GM23338 (cell line): ENCODE data around the gene GALNT13. TPM values are rescaled to one million over a fixed set of nuclear protein-coding genes. Genes with fewer than 3 reads are reported as not detected.

ENCODE experiments used
- ATAC-seq: fragments of 200-7000 bp; cut with Tn5 transposase; 3 replicates; pipeline ENCODE4 v1.9.1; 2020
- DNase-seq: peaks from one replicate; pipeline ENCODE4 v3.0.0-alpha.2; 2015; ENCODE audit warnings: low spot score
- H2AFZ ChIP-seq: fragments of 200-600 bp; sonication (generic); 2 replicates; pipeline ENCODE4 v1.8.0; 2016; ENCODE audit warnings: antibody characterized with exemption, mild to moderate bottlenecking, moderate library complexity
- H3F3A ChIP-seq: fragments of 200-600 bp; sonication (generic); replicated peaks from 2 replicates; pipeline ENCODE4 v1.8.0; 2017; ENCODE audit warnings: antibody characterized with exemption, mixed run types, low read depth
- H3K27ac ChIP-seq: fragments of 200-600 bp; sonication (generic); 2 replicates; pipeline ENCODE4 v1.6.1; 2016; ENCODE audit warnings: low read depth
- H3K27me3 ChIP-seq: fragments of 200-600 bp; sonication (generic); 2 replicates; pipeline ENCODE4 v1.8.0; 2016; ENCODE audit warnings: mild to moderate bottlenecking, mixed run types, moderate library complexity; ENCODE audit not compliant: insufficient read depth
- H3K36me3 ChIP-seq: fragments of 200-600 bp; sonication (generic); 2 replicates; pipeline ENCODE4 v1.8.0; 2016; ENCODE audit warnings: mild to moderate bottlenecking; ENCODE audit not compliant: insufficient read depth
- H3K4me1 ChIP-seq: fragments of 200-600 bp; sonication (generic); 2 replicates; pipeline ENCODE4 v1.8.0; 2016; ENCODE audit warnings: mild to moderate bottlenecking, moderate library complexity; ENCODE audit not compliant: insufficient read depth
- H3K4me2 ChIP-seq: fragments of 200-600 bp; sonication (generic); 2 replicates; pipeline ENCODE4 v1.7.1; 2017; ENCODE audit warnings: mixed run types
- H3K4me3 ChIP-seq: fragments of 200-600 bp; sonication (generic); 2 replicates; pipeline ENCODE4 v1.6.1; 2016; ENCODE audit warnings: mixed run types
- H3K79me2 ChIP-seq: fragments of 200-600 bp; sonication (generic); replicated peaks from 2 replicates; pipeline ENCODE4 v1.8.0; 2017; ENCODE audit warnings: mild to moderate bottlenecking; ENCODE audit not compliant: insufficient read depth
- H3K9me2 ChIP-seq: fragments of 200-600 bp; sonication (generic); 2 replicates; pipeline ENCODE4 v1.8.0; 2017; ENCODE audit not compliant: insufficient read depth
- H4K20me1 ChIP-seq: fragments of 200-600 bp; sonication (generic); replicated peaks from 2 replicates; pipeline ENCODE4 v1.8.0; 2017; ENCODE audit warnings: mild to moderate bottlenecking; ENCODE audit not compliant: insufficient read depth
- H3K27ac Mint-ChIP-seq: 2 replicates; pipeline ENCODE4 v1.8.0; 2020; ENCODE audit warnings: inconsistent platforms, mild to moderate bottlenecking, moderate library complexity, mixed read lengths
- H3K27me3 Mint-ChIP-seq: 3 replicates; pipeline ENCODE4 v1.8.0; 2022; ENCODE audit warnings: low read depth, mild to moderate bottlenecking, moderate library complexity, mixed read lengths, inconsistent platforms; ENCODE audit not compliant: insufficient read depth, poor library complexity
- H3K36me3 Mint-ChIP-seq: 3 replicates; pipeline ENCODE4 v1.8.0; 2021; ENCODE audit warnings: low read depth, mild to moderate bottlenecking, inconsistent platforms, moderate library complexity, mixed read lengths
- H3K4me1 Mint-ChIP-seq: 3 replicates; pipeline ENCODE4 v1.8.0; 2020; ENCODE audit warnings: mild to moderate bottlenecking, inconsistent platforms, mixed read lengths
- H3K4me3 Mint-ChIP-seq: 3 replicates; pipeline ENCODE4 v1.8.0; 2021; ENCODE audit warnings: moderate library complexity, mild to moderate bottlenecking, inconsistent platforms, mixed read lengths
- H3K9me3 Mint-ChIP-seq: 3 replicates; pipeline ENCODE4 v1.8.0; 2020; ENCODE audit warnings: moderate library complexity, mild to moderate bottlenecking, inconsistent platforms, mixed read lengths
- CREB1 ChIP-seq: fragments of 250-450 bp; sonication (Bioruptor Pico); IDR thresholded peaks from 2 replicates; pipeline ENCODE4 v1.5.0; 2020; ENCODE audit warnings: low read depth, mild to moderate bottlenecking, moderate library complexity
- EZH2 ChIP-seq: fragments of 200-600 bp; sonication (generic); IDR thresholded peaks from one replicate; pipeline ENCODE4 v1.8.0; 2017; ENCODE audit warnings: antibody characterized with exemption, mild to moderate bottlenecking, low read depth; ENCODE audit not compliant: unreplicated experiment
- EZH2phosphoT487 ChIP-seq: fragments of 200-600 bp; sonication (generic); IDR thresholded peaks from one replicate; pipeline ENCODE4 v1.8.1; 2018; ENCODE audit warnings: antibody characterized with exemption; ENCODE audit not compliant: unreplicated experiment
- JUNB ChIP-seq: IDR thresholded peaks from one replicate; pipeline ENCODE4 v1.6.1; 2016; ENCODE audit warnings: antibody characterized with exemption; ENCODE audit not compliant: unreplicated experiment
- NANOG ChIP-seq: IDR thresholded peaks from 2 replicates; pipeline ENCODE4 v1.6.1; 2016; ENCODE audit warnings: antibody characterized with exemption, borderline replicate concordance
- POLR2AphosphoS5 ChIP-seq: IDR thresholded peaks from 2 replicates; pipeline ENCODE4 v1.6.1; 2016; ENCODE audit warnings: antibody characterized with exemption, low read depth
- STAT1 ChIP-seq: IDR thresholded peaks from one replicate; pipeline ENCODE4 v1.6.1; 2016; ENCODE audit warnings: antibody characterized with exemption; ENCODE audit not compliant: unreplicated experiment
- ZNF114 ChIP-seq: fragments of 250-450 bp; sonication (Bioruptor Pico); IDR thresholded peaks from 2 replicates; pipeline ENCODE4 v1.5.0; 2020; ENCODE audit warnings: mild to moderate bottlenecking, moderate library complexity
- ZNF331 ChIP-seq: fragments of 250-450 bp; sonication (Bioruptor Pico); IDR thresholded peaks from 2 replicates; pipeline ENCODE4 v1.5.0; 2020; ENCODE audit warnings: low read depth, mild to moderate bottlenecking, moderate library complexity
- polyA plus RNA-seq: library from polyadenylated mRNA; unstranded; fragments of >200 nt; fragmentation: Nextera tagmentation; extraction: Ambion mirVana; gene quantifications from 2 replicates; pipeline ENCODE4 v1.2.1, GENCODE V29; 2016
- total RNA-seq: library from RNA; depleted of rRNA; stranded (reverse); fragments of >200 nt; shearing (Covaris generic); gene quantifications from 2 replicates; pipeline ENCODE4 v1.2.3, GENCODE V29; 2014
- TF ChIP-seq, protein P1 (sequence below): fragments of 250-450 bp; sonication (Bioruptor Pico); IDR thresholded peaks from 2 replicates; pipeline ENCODE4 v1.5.0; 2020; ENCODE audit warnings: mild to moderate bottlenecking, moderate library complexity
- TF ChIP-seq, protein P2 (sequence below): IDR thresholded peaks from one replicate; pipeline ENCODE4 v1.6.1; 2018; ENCODE audit warnings: antibody characterized with exemption; ENCODE audit not compliant: unreplicated experiment
- TF ChIP-seq, protein P3 (sequence below), 2 experiments: fragments of 200-600 bp in 1 of 2; sonication (generic) in 1 of 2; conservative IDR thresholded peaks; 2 replicates each; pipeline versions ENCODE4 v1.5.1 to v1.6.1; 2016 to 2017; ENCODE audit warnings: antibody characterized with exemption in 2 of 2, low read depth in 2 of 2, mild to moderate bottlenecking in 2 of 2, moderate library complexity in 1 of 2
- TF ChIP-seq, protein P4 (sequence below): IDR thresholded peaks from 2 replicates; pipeline ENCODE4 v1.6.1; 2016; ENCODE audit warnings: antibody characterized with exemption

The GALNT13 gene
- total and polyA plus RNA-seq, 2 experiments from 2014 or later, result 3.5 to 5.2 TPM

DNA sequence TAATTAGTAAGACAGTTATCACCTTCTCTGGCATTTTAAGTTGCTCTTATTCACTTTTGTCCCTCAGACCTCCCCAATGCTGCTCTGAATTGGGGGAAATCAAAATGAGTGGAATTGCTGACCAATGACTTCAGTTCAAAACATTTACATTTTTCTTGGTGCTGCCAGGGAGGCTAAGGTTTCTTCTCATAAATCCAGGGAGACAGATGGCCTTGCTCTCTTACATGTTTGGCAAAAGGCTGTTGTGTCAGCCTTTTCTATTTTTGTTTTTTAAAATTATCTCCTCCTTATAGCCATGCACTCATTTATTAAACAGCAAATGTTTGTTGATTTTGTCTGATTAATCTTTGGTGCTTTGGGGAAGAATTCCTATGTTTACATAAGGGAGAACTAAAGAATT is 82.0 kb downstream of the GALNT13 start:
- Mint-ChIP-seq H3K4me3 (no peak overlapping the region), H3K27me3 (no peaks in the 10 kb centered on the region), H3K4me1 (no peaks in the 10 kb centered on the region), H3K27ac (no peak overlapping the region), H3K36me3 (peaks cover 4% of the 10 kb centered on the region; the same call in 1 of the 3 replicates), H3K9me3 (no peaks in the 10 kb centered on the region)
- Histone ChIP-seq H3K36me3 (no peaks in the 10 kb centered on the region; the same call in 1 of the 2 replicates), H2AFZ (no peak overlapping the region), H3K27ac (no peak overlapping the region), H3K9me2 (no peaks in the 10 kb centered on the region), H3F3A (no peaks in the 10 kb centered on the region), H3K27me3 (no peaks in the 10 kb centered on the region), H3K4me1 (no peaks in the 10 kb centered on the region), H3K4me3 (no peak overlapping the region), H3K79me2 (no peaks in the 10 kb centered on the region), H4K20me1 (no peaks in the 10 kb centered on the region), H3K4me2 (no peak overlapping the region)
- ATAC-seq (no peak), DNase-seq (no peak)
- no peak for TF ChIP-seq ZNF331 (CRISPR knock-in tag)
- TF ChIP-seq, protein P1, sequence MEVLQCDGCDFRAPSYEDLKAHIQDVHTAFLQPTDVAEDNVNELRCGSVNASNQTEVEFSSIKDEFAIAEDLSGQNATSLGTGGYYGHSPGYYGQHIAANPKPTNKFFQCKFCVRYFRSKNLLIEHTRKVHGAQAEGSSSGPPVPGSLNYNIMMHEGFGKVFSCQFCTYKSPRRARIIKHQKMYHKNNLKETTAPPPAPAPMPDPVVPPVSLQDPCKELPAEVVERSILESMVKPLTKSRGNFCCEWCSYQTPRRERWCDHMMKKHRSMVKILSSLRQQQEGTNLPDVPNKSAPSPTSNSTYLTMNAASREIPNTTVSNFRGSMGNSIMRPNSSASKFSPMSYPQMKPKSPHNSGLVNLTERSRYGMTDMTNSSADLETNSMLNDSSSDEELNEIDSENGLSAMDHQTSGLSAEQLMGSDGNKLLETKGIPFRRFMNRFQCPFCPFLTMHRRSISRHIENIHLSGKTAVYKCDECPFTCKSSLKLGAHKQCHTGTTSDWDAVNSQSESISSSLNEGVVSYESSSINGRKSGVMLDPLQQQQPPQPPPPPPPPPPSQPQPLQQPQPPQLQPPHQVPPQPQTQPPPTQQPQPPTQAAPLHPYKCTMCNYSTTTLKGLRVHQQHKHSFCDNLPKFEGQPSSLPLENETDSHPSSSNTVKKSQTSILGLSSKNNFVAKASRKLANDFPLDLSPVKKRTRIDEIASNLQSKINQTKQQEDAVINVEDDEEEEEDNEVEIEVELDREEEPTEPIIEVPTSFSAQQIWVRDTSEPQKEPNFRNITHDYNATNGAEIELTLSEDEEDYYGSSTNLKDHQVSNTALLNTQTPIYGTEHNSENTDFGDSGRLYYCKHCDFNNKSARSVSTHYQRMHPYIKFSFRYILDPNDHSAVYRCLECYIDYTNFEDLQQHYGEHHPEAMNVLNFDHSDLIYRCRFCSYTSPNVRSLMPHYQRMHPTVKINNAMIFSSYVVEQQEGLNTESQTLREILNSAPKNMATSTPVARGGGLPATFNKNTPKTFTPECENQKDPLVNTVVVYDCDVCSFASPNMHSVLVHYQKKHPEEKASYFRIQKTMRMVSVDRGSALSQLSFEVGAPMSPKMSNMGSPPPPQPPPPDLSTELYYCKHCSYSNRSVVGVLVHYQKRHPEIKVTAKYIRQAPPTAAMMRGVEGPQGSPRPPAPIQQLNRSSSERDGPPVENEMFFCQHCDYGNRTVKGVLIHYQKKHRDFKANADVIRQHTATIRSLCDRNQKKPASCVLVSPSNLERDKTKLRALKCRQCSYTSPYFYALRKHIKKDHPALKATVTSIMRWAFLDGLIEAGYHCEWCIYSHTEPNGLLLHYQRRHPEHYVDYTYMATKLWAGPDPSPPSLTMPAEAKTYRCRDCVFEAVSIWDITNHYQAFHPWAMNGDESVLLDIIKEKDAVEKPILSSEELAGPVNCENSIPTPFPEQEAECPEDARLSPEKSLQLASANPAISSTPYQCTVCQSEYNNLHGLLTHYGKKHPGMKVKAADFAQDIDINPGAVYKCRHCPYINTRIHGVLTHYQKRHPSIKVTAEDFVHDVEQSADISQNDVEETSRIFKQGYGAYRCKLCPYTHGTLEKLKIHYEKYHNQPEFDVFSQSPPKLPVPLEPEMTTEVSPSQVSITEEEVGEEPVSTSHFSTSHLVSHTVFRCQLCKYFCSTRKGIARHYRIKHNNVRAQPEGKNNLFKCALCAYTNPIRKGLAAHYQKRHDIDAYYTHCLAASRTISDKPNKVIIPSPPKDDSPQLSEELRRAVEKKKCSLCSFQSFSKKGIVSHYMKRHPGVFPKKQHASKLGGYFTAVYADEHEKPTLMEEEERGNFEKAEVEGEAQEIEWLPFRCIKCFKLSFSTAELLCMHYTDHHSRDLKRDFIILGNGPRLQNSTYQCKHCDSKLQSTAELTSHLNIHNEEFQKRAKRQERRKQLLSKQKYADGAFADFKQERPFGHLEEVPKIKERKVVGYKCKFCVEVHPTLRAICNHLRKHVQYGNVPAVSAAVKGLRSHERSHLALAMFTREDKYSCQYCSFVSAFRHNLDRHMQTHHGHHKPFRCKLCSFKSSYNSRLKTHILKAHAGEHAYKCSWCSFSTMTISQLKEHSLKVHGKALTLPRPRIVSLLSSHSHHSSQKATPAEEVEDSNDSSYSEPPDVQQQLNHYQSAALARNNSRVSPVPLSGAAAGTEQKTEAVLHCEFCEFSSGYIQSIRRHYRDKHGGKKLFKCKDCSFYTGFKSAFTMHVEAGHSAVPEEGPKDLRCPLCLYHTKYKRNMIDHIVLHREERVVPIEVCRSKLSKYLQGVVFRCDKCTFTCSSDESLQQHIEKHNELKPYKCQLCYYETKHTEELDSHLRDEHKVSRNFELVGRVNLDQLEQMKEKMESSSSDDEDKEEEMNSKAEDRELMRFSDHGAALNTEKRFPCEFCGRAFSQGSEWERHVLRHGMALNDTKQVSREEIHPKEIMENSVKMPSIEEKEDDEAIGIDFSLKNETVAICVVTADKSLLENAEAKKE, result no peak
- TF ChIP-seq JUNB, result no peak
- TF ChIP-seq, protein P2, sequence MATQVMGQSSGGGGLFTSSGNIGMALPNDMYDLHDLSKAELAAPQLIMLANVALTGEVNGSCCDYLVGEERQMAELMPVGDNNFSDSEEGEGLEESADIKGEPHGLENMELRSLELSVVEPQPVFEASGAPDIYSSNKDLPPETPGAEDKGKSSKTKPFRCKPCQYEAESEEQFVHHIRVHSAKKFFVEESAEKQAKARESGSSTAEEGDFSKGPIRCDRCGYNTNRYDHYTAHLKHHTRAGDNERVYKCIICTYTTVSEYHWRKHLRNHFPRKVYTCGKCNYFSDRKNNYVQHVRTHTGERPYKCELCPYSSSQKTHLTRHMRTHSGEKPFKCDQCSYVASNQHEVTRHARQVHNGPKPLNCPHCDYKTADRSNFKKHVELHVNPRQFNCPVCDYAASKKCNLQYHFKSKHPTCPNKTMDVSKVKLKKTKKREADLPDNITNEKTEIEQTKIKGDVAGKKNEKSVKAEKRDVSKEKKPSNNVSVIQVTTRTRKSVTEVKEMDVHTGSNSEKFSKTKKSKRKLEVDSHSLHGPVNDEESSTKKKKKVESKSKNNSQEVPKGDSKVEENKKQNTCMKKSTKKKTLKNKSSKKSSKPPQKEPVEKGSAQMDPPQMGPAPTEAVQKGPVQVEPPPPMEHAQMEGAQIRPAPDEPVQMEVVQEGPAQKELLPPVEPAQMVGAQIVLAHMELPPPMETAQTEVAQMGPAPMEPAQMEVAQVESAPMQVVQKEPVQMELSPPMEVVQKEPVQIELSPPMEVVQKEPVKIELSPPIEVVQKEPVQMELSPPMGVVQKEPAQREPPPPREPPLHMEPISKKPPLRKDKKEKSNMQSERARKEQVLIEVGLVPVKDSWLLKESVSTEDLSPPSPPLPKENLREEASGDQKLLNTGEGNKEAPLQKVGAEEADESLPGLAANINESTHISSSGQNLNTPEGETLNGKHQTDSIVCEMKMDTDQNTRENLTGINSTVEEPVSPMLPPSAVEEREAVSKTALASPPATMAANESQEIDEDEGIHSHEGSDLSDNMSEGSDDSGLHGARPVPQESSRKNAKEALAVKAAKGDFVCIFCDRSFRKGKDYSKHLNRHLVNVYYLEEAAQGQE, result no peak
- TF ChIP-seq NANOG, result no peak
- TF ChIP-seq ZNF114 (CRISPR knock-in tag), result no peak
- no peak for TF ChIP-seq EZH2
- TF ChIP-seq, protein P3, sequence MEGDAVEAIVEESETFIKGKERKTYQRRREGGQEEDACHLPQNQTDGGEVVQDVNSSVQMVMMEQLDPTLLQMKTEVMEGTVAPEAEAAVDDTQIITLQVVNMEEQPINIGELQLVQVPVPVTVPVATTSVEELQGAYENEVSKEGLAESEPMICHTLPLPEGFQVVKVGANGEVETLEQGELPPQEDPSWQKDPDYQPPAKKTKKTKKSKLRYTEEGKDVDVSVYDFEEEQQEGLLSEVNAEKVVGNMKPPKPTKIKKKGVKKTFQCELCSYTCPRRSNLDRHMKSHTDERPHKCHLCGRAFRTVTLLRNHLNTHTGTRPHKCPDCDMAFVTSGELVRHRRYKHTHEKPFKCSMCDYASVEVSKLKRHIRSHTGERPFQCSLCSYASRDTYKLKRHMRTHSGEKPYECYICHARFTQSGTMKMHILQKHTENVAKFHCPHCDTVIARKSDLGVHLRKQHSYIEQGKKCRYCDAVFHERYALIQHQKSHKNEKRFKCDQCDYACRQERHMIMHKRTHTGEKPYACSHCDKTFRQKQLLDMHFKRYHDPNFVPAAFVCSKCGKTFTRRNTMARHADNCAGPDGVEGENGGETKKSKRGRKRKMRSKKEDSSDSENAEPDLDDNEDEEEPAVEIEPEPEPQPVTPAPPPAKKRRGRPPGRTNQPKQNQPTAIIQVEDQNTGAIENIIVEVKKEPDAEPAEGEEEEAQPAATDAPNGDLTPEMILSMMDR (conservative IDR thresholded peaks at IDR 0.05; ENCODE audit: low read depth in 2 of 2), result no peak
- TF ChIP-seq, protein P4, sequence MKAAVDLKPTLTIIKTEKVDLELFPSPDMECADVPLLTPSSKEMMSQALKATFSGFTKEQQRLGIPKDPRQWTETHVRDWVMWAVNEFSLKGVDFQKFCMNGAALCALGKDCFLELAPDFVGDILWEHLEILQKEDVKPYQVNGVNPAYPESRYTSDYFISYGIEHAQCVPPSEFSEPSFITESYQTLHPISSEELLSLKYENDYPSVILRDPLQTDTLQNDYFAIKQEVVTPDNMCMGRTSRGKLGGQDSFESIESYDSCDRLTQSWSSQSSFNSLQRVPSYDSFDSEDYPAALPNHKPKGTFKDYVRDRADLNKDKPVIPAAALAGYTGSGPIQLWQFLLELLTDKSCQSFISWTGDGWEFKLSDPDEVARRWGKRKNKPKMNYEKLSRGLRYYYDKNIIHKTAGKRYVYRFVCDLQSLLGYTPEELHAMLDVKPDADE, result no peak
- no peak for TF ChIP-seq EZH2phosphoT487
- no peak for TF ChIP-seq POLR2AphosphoS5
- TF ChIP-seq CREB1, result no peak
- TF ChIP-seq STAT1, result no peak
